Left hindlimb (tissue), 1 donor: ENCODE data around the gene GPT2.
A peak's percentile ranks its signal among the peaks of the same experiment; 100 is the strongest.
"Not testable (repeated sequence)": the region's sequence is repeated elsewhere in the genome, so short reads cannot be mapped to it uniquely, and the experiment has no call there.

ENCODE experiments used
- DNase-seq: peaks from one replicate; pipeline ENCODE4 v3.0.0-alpha.2; 2018

Gene GPT2

GRCh38 chr16:46924402-46924801 lies 40.2 kb downstream of the GPT2 start:
- DNase-seq: no peak

DNA sequence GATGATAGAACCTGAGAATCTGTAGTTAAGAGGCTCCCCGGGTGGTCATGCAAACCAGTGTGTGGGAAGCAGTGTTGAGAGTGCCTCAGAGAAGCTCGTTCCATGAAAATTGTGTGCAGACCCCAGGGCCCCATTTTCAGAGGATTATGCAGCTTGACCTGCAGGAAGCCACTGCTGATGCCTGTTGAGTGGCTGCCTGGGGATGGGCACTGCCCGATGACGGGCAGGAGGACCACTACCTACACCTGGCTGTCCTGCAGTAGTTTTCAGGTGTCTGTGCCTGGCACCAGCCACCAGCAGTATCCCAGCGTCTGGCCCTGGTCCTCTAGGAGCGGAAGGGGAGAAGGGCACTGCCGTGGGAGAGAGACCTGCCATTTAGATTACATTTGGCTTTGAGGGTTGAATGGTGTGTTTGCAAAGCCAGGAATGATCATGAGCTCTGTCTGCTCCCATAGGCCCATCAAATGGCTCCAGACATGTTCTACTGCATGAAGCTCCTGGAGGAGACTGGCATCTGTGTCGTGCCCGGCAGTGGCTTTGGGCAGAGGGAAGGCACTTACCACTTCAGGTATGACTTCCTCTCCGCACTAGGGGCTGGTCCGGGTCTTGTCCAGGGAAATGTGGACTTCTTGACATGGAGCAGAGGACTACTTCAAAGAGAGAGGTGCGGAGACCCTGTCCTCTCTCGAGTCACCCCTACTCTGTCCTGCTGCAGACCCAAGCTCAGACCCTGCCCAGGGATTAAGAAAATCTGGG lies 42.5 kb downstream of the GPT2 start:
- DNase-seq: no peak

DNA sequence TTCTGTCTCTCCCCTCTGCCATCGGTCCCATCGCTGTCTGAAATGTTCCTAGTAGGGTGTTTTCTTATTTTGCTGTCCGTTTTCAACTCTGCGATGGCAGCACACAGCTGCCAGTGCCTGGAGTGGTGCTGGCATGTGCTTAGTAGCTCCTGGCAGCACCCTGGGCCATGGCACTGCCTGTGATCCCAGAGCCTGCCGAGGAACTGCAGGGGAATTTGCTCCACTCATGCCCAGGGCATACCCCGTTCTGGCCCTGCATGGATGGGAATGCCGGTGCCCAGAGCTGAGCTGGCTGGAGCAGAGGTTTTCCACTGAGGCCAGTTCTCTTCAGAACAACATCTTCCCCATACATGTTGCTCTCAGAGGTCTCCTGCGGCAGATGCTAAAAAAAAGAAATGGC lies 43.1 kb downstream of the GPT2 start:
- no peak for DNase-seq

DNA sequence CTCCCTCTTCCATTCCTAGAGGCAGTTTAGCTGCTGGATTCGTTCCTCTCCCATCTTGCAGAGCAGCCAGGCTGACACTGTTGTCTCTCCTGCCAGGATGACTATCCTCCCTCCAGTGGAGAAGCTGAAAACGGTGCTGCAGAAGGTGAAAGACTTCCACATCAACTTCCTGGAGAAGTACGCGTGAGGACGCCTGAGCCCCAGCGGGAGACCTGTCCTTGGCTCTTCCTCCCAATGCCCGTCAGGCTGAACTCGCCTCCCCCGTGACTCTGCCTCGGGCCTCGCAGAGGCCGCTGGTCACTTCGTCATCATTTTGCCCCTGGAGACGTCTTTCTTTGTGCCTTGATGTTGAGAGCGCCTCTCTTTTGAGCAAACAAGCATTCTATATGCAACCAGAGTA lies 44.6 kb downstream of the GPT2 start:
- DNase-seq: no peak

- DNase-seq: no peak
These were observed 45.5 kb downstream of the GPT2 start for GRCh38 chr16:46929378-46930332.

DNA sequence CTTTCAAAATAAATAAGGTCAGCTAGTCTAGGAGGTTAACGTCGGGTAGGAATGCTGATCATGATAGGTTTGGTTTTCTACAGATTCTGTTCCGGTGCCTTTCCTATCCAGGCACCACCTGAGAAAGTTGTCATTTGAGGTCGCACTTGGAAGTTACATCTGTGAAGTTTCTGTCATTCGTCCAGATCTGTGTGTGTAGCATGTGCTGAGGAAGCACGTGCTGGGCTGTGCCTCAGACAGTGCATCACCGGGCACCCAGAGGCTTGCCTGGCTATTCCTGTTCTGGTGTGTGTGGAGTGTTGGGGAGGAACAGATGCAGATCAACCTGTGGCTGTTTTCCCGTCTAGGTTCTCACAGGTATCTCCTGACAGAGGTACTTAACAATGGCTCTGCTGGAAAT lies 46.7 kb downstream of the GPT2 start:
- no peak for DNase-seq

DNA sequence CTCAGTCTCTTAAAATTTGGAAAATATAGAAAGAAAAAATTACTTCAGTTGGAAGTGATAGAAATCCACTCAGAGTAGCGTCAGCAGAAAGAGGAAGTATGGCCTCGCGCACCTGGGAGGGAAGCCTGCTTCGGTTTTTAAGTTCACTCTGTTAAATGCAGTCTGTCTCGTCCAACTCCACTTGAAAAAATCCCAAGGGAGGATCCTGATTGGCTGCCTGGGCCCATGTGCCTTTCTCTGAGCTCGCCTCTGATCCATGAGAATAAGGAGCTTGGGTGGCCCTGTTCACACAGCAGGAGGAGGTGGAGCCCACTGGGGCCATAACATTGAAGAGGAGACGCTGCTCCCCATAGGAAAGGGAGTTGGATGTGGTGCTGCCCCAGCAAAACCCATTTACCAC lies 48.6 kb downstream of the GPT2 start:
- DNase-seq: no peak

- DNase-seq: no peak
These were observed 53.4 kb downstream of the GPT2 start for GRCh38 chr16:46937536-46937935.

DNA sequence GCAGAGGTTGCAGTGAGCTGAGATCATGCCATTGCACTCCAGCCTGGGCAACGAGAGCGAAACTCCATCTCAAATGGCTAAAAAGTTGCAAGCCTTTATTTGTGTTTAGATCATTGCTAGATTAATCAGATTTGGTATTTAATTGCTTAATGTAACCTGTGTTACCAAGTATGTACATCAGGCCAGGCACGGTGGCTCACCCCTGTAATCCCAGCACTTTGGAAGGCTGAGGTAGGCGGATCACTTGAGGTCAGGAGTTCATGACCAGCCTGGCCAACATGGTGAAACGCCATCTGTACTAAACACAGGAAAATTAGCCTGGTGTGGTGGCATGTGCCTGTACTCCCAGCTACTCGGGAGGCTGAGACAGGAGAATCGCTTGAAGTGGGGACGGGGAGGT lies 60.6 kb downstream of the GPT2 start:
- not testable (repeated sequence) for DNase-seq

DNA sequence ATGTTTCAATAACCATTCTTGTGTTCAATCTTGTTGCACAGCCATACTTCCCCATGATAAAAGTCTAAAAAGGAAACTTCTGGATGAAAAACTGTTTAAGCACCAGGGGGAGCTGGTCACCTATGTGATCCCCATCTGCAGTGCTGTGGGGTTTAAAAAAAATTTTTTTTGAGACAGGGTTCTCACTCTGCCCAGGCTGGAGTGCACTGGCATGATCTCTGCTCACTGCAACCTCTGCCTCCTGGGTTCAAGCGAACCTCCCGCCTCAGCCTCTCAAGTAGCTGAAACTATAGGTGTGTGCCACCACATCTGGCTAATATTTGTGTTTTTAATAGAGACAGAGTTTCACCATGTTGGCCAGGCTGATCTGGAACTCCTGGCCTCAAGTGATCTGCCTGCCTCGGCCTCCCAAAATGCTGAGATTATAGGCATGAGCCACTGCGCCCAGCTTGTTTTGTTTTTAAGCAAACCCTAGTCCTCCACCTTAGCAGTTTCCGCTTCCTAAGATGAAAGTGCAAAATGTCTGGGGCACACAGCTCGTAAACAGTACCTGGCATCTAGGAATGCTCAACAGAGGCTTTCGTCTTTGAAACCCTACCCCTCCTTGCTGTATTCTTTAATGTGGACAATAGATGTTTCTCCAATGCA lies 63.9 kb downstream of the GPT2 start:
- DNase-seq: no peak

- no peak for DNase-seq
These were observed 64.5 kb downstream of the GPT2 start for GRCh38 chr16:46948548-46949166.

- DNase-seq: no peak
These were observed 65.2 kb downstream of the GPT2 start for GRCh38 chr16:46949241-46949892.

- DNase-seq: no peak
These were observed 65.8 kb downstream of the GPT2 start for GRCh38 chr16:46950009-46950408.

DNA sequence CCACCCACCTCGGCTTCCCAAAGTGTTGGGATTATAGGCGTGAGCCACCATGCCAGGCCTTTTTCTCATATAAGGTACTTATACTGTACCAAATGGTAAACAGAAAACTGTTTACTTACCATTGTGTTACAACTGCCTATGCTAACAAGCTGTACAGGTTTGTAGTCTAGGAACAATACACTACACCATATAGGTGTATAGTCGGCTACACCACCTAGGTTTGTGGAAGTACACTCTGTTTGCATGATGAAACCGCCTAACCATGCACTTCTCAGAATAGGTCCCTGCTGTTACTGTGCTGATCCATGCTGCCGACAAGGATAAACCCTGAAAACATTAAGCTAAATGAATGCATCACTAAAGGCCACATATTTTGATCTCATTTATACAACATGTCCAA lies 70.4 kb downstream of the GPT2 start:
- no peak for DNase-seq

DNA sequence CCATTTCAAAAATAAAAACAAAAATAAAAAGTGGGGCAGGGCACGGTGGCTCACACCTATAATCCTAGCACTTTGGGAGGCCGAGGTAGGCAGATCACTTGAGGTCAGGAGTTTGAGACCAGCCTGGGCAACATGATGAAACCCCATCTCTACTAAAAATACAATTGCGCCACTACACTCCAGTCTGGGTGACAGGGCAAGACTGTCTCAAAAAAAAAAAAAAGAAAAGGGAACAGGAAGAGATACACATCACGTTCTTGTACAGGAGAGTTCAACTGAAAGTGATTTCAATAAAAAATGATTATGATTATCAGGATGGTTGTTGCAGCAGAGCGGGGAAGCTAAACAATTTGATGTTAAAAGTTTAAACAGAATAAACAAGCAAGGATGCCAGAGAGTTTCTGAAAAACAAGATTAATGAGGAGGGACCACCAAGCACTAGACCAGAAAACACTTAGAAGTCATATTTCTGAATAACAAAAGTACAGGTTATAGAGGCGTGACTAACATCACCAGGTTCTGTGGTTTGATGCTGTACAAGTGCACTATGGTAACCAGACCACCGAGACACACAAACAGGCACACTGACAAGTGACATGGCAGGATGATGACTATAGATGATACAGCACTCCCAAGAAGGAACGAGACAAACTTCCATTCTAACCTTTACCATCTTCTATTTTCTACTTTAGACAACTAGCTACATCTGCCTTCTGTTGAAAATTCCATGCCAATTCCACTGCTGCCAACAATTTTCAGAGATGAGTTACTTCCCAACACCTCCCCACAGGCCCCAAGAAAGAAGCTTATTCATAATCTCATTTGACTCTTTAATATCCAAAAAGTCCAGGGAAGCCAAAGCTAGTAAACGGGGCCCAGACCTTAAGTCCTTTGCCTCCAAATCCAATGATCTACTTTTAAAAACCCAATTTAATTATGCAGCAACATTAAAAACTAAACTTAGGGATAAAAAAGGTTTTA lies 77.5 kb downstream of the GPT2 start:
- DNase-seq: no peak

GRCh38 chr16:46962629-46963028 lies 78.5 kb downstream of the GPT2 start:
- DNase-seq: no peak

DNA sequence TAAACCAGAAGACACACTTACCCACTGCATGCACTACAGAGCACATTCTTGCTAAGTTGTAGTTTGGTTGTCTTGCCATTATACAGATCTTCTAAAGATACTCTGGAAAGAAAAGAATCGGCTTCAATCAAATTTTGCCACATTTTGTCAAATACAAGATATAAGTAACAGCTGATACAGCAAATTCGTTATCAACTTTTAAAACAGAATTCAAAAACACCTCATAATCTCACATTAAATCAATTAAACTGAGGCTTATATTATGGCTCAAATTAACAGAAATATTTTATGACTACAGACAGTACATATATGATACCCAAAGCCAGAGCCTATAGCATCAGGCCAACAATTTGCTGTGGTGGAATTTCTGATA lies 83.9 kb downstream of the GPT2 start:
- DNase-seq: no peak

DNA sequence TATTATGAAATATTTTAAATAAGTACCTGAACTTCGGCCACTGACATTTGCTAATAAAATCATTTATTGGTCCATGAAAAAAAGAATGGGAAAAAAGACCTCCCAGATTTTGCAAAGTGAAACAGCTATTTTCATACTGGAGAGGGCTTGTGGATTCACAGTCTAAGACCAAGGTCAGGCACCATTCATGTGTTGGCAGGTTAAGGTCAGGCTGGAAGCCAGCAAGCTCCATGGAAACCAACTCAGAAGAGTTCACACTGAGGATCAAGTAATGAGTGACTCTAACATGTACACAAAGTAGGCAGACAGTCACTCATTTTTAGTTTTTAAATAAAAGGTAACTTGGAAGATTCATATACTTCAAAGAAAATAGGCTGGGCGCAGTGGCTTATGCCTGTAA lies 85.9 kb downstream of the GPT2 start:
- no peak for DNase-seq

DNA sequence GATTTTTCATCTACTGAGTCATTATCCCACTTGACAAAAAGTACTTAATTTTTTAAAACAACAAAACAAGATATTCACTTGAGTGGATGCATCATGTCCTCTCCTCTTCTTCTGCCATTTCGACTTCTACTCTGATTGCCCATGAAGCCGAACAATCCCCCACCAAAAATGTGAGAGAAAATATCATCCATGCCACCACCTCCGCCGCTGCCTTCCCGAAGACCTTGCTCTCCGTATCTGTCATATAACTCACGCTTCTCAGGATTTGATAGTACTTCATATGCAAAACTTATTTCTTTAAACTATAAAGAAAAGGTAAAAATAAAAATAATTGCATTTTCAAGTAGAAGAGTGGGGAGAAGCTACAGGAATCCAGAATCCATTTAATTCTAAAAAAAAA lies 87.1 kb downstream of the GPT2 start:
- no peak for DNase-seq

GRCh38 chr16:46972429-46973206 lies 88.5 kb downstream of the GPT2 start:
- DNase-seq: peak; percentile 45
